ENCODE measurements around the gene TMEM163.
"Not testable (repeated sequence)": the region's sequence is repeated elsewhere in the genome, so short reads cannot be mapped to it uniquely, and the experiment has no call there.

Gene TMEM163

GRCh38 chr2:134663451-134664450, 55.0 kb downstream of the TMEM163 start:
- no peak for DNase-seq (ENCODE audit: low spot score)

GRCh38 chr2:134662751-134663150, 56.0 kb downstream of the TMEM163 start:
- no peak for DNase-seq (ENCODE audit: low spot score)

- DNase-seq (ENCODE audit: low spot score): no peak
These were observed 58.0 kb downstream of the TMEM163 start for GRCh38 chr2:134660626-134661402.

- no peak for DNase-seq (ENCODE audit: low spot score)
These were observed 59.1 kb downstream of the TMEM163 start for GRCh38 chr2:134659724-134660123.

- DNase-seq (ENCODE audit: low spot score): no peak
These were observed 61.0 kb downstream of the TMEM163 start for GRCh38 chr2:134657650-134658250.

- DNase-seq (ENCODE audit: low spot score): not testable (repeated sequence)
These were observed 62.4 kb downstream of the TMEM163 start for GRCh38 chr2:134656391-134656790.

- no peak for DNase-seq (ENCODE audit: low spot score)
These were observed 70.2 kb downstream of the TMEM163 start for GRCh38 chr2:134648586-134648985.

GRCh38 chr2:134647607-134648256, 71.1 kb downstream of the TMEM163 start:
- peak; percentile 82 for DNase-seq (ENCODE audit: low spot score)

- DNase-seq (ENCODE audit: low spot score): no peak
These were observed 75.9 kb downstream of the TMEM163 start for GRCh38 chr2:134642938-134643337.

- no peak for DNase-seq (ENCODE audit: low spot score)
These were observed 78.3 kb downstream of the TMEM163 start for GRCh38 chr2:134640494-134640893.

- DNase-seq (ENCODE audit: low spot score): no peak
These were observed 79.5 kb downstream of the TMEM163 start for GRCh38 chr2:134639265-134639664.

GRCh38 chr2:134636714-134637113, 82.1 kb downstream of the TMEM163 start:
- no peak for DNase-seq (ENCODE audit: low spot score)

GRCh38 chr2:134634054-134634753, 84.6 kb downstream of the TMEM163 start:
- no peak for DNase-seq (ENCODE audit: low spot score)

- no peak for DNase-seq (ENCODE audit: low spot score)
These were observed 88.2 kb downstream of the TMEM163 start for GRCh38 chr2:134630504-134631159.

- DNase-seq (ENCODE audit: low spot score): no peak
These were observed 90.3 kb downstream of the TMEM163 start for GRCh38 chr2:134628453-134628852.

- DNase-seq (ENCODE audit: low spot score): no peak
These were observed 92.0 kb downstream of the TMEM163 start for GRCh38 chr2:134626781-134627180.

GRCh38 chr2:134625311-134625710, 93.5 kb downstream of the TMEM163 start:
- peak; percentile 73 for DNase-seq (ENCODE audit: low spot score)

GRCh38 chr2:134623796-134624195, 95.0 kb downstream of the TMEM163 start:
- DNase-seq (ENCODE audit: low spot score): no peak

GRCh38 chr2:134623046-134623445, 95.8 kb downstream of the TMEM163 start:
- no peak for DNase-seq (ENCODE audit: low spot score)

GRCh38 chr2:134621939-134622705, 96.7 kb downstream of the TMEM163 start:
- DNase-seq (ENCODE audit: low spot score): peak; percentile 76

Data from cerebellar cortex (tissue), 1 donor.